CD4-positive, alpha-beta T cell treated with Interleukin-17A for 4 hours (primary cell): Measurements from ENCODE around the gene VLDLR.
"Not testable (repeated sequence)": the region's sequence is repeated elsewhere in the genome, so short reads cannot be mapped to it uniquely, and the experiment has no call there.

Experiments
- DNase-seq: peaks from one replicate; pipeline ENCODE4 v3.0.0-alpha.2; 2020; ENCODE audit warnings: mixed read lengths

Gene VLDLR

GRCh38 chr9:2664174-2665065 lies 42.8 kb downstream of the VLDLR start:
- DNase-seq = no peak

GRCh38 chr9:2666569-2666968 lies 45.0 kb downstream of the VLDLR start:
- DNase-seq = no peak

GRCh38 chr9:2673161-2673560 lies 51.6 kb downstream of the VLDLR start:
- DNase-seq = no peak

GRCh38 chr9:2674141-2674824 lies 52.7 kb downstream of the VLDLR start:
- no peak for DNase-seq

- no peak for DNase-seq
Observed at GRCh38 chr9:2675834-2676233, 54.2 kb downstream of the VLDLR start.

GRCh38 chr9:2676466-2676865 lies 54.9 kb downstream of the VLDLR start:
- DNase-seq = no peak

GRCh38 chr9:2677915-2678889 lies 56.6 kb downstream of the VLDLR start:
- no peak for DNase-seq

- no peak for DNase-seq
Observed at GRCh38 chr9:2679011-2679410, 57.4 kb downstream of the VLDLR start.

- DNase-seq = no peak
Observed at GRCh38 chr9:2681981-2682380, 60.4 kb downstream of the VLDLR start.

GRCh38 chr9:2686911-2687310 lies 65.3 kb downstream of the VLDLR start:
- DNase-seq = no peak

GRCh38 chr9:2688636-2689035 lies 67.0 kb downstream of the VLDLR start:
- no peak for DNase-seq

- no peak for DNase-seq
Observed at GRCh38 chr9:2691212-2691611, 69.6 kb downstream of the VLDLR start.

- DNase-seq = no peak
Observed at GRCh38 chr9:2691626-2692025, 70.0 kb downstream of the VLDLR start.

GRCh38 chr9:2693056-2693455 lies 71.5 kb downstream of the VLDLR start:
- DNase-seq = no peak

- no peak for DNase-seq
Observed at GRCh38 chr9:2697492-2697891, 75.9 kb downstream of the VLDLR start.

GRCh38 chr9:2700398-2700797 lies 78.8 kb downstream of the VLDLR start:
- DNase-seq = no peak

GRCh38 chr9:2700909-2701550 lies 79.4 kb downstream of the VLDLR start:
- DNase-seq = no peak

GRCh38 chr9:2704504-2704903 lies 82.9 kb downstream of the VLDLR start:
- no peak for DNase-seq

GRCh38 chr9:2707256-2707655 lies 85.7 kb downstream of the VLDLR start:
- not testable (repeated sequence) for DNase-seq
